B cell (primary cell): ENCODE results near the gene TSSK6. TPM values are rescaled to one million over a fixed set of nuclear protein-coding genes. Genes with fewer than 3 reads are reported as not detected.
A peak's percentile ranks its signal among the peaks of the same experiment; 100 is the strongest.

Experiments
- ATAC-seq: fragments of 200-7000 bp; cut with Tn5 transposase; one replicate; pipeline ENCODE4 v1.10.0; 2021; ENCODE audit warnings: low read depth, mild to moderate bottlenecking, moderate number of reproducible peaks, moderate library complexity
- CTCF ChIA-PET: fragments of 350-600 bp; sonication (Branson Sonifier 250); formaldehyde crosslinking; loops from one replicate; lab custom pipeline; 2021; ENCODE audit warnings: antibody characterized with exemption, inconsistent platforms; lab: Charles Lee
- POLR2A ChIA-PET: fragments of 350-600 bp; sonication (Branson Sonifier 250); formaldehyde crosslinking; loops from one replicate; lab custom pipeline; 2021; ENCODE audit warnings: antibody characterized with exemption; lab: Charles Lee
- DNase-seq: peaks from one replicate; pipeline ENCODE4 v3.0.0; 2013
- H2AFZ ChIP-seq: 2 replicates; pipeline ENCODE4 v1.6.1; 2012; ENCODE audit warnings: mild to moderate bottlenecking, low read depth, low read length; ENCODE audit not compliant: insufficient read depth, poor library complexity, severe bottlenecking
- H3K27ac ChIP-seq, 2 donors: 1 replicate in 1 of 2; 2 replicates in 1 of 2; pipeline ENCODE4 v1.5.1; 2012 to 2013; ENCODE audit warnings: low read length in 2 of 2, mild to moderate bottlenecking in 2 of 2, moderate library complexity in 1 of 2
- H3K27me3 ChIP-seq, 4 experiments: fragments of 200-600 bp in 1 of 4; sonication (generic) in 1 of 4; replicated peaks in 1 of 4; 1 replicate in 2 of 4; 2 replicates in 2 of 4; pipeline versions ENCODE4 v1.6.1 to v1.7.0; 2013 to 2016; ENCODE audit warnings: low read length in 3 of 4, mild to moderate bottlenecking in 2 of 4, mixed read lengths in 1 of 4, moderate library complexity in 1 of 4; ENCODE audit not compliant: insufficient read depth in 4 of 4, control insufficient read depth in 3 of 4; ENCODE audit errors: control extremely low read depth in 1 of 4
- H3K36me3 ChIP-seq, 2 experiments: replicated peaks in 1 of 2; 1 replicate in 1 of 2; 2 replicates in 1 of 2; pipeline versions ENCODE4 v1.6.1 to v1.7.1; 2013; ENCODE audit warnings: low read length in 1 of 2; ENCODE audit not compliant: insufficient read depth in 2 of 2, control insufficient read depth in 1 of 2; ENCODE audit errors: control extremely low read depth in 1 of 2, extremely low read depth in 1 of 2
- H3K4me1 ChIP-seq, 2 donors: fragments of 200-600 bp in 1 of 2; sonication (generic) in 1 of 2; 1 replicate in 1 of 2; 2 replicates in 1 of 2; pipeline versions ENCODE4 v1.5.1 to v1.6.1; 2013 to 2017; ENCODE audit warnings: low read length in 2 of 2; ENCODE audit not compliant: control insufficient read depth in 2 of 2, insufficient read depth in 2 of 2
- H3K4me2 ChIP-seq: replicated peaks from 2 replicates; pipeline ENCODE3; 2012; ENCODE audit warnings: mild to moderate bottlenecking, low read depth, low read length; ENCODE audit not compliant: poor library complexity, severe bottlenecking
- H3K4me3 ChIP-seq, 5 experiments: fragments of 200-600 bp in 1 of 5; sonication (generic) in 1 of 5; 1 replicate in 3 of 5; 2 replicates in 2 of 5; pipeline versions ENCODE4 v1.5.1 to v1.7.0; 2011 to 2016; ENCODE audit warnings: low read length in 4 of 5, mild to moderate bottlenecking in 4 of 5, low read depth in 2 of 5, control low read depth in 1 of 5, moderate library complexity in 1 of 5; ENCODE audit not compliant: insufficient read depth in 1 of 5; ENCODE audit errors: control extremely low read depth in 1 of 5, extremely low read depth in 1 of 5
- H3K79me2 ChIP-seq: fragments of 200-600 bp; sonication (generic); one replicate; pipeline ENCODE4 v1.6.0; 2016; ENCODE audit warnings: low read length; ENCODE audit not compliant: control insufficient read depth, insufficient read depth
- H3K9ac ChIP-seq: fragments of 200-600 bp; sonication (generic); 2 replicates; pipeline ENCODE4 v1.6.1; 2017; ENCODE audit warnings: mild to moderate bottlenecking, low read length, moderate library complexity
- H3K9me3 ChIP-seq, 3 donors: one replicate each; pipeline versions ENCODE4 v1.6.1 to v1.7.1; 2013; ENCODE audit warnings: low read length in 2 of 3; ENCODE audit not compliant: control insufficient read depth in 2 of 3, insufficient read depth in 1 of 3; ENCODE audit errors: control extremely low read depth in 1 of 3
- H4K20me1 ChIP-seq: 2 replicates; pipeline ENCODE4 v1.6.0; 2012; ENCODE audit warnings: mild to moderate bottlenecking, low read length; ENCODE audit not compliant: insufficient read depth, control insufficient read depth, poor library complexity, severe bottlenecking
- H3K27ac Mint-ChIP-seq: one replicate; pipeline ENCODE4 v1.8.0; 2021; ENCODE audit warnings: mixed read lengths
- H3K27me3 Mint-ChIP-seq: one replicate; pipeline ENCODE4 v1.8.0; 2021; ENCODE audit warnings: mixed read lengths
- H3K4me1 Mint-ChIP-seq: one replicate; pipeline ENCODE4 v1.8.0; 2021; ENCODE audit warnings: mixed read lengths
- H3K4me3 Mint-ChIP-seq: one replicate; pipeline ENCODE4 v1.8.0; 2021; ENCODE audit warnings: mixed read lengths
- H3K9me3 Mint-ChIP-seq: one replicate; pipeline ENCODE4 v1.8.0; 2022; ENCODE audit warnings: mixed read lengths; ENCODE audit not compliant: insufficient read depth
- EZH2 ChIP-seq: IDR thresholded peaks from 2 replicates; pipeline ENCODE4 v1.6.1; 2012; ENCODE audit warnings: borderline replicate concordance, low read depth, mild to moderate bottlenecking, moderate library complexity, low read length; ENCODE audit not compliant: insufficient read depth, poor library complexity, severe bottlenecking
- WGBS: methylation state at CpG from one replicate; pipeline ENCODE4 v1.1.5; 2013; ENCODE audit warnings: missing lambda C conversion rate; ENCODE audit not compliant: insufficient coverage; 5-methylcytosine and 5-hydroxymethylcytosine counted together
- intact Hi-C: fragments of 100-400 bp; cut with micrococcal nuclease; formaldehyde crosslinking; loops from one replicate; pipeline ENCODE4 v1.10.0; 2022
- polyA plus RNA-seq: library from polyadenylated mRNA; depleted of rRNA; stranded (reverse); fragments of >200 nt; gene quantifications from 2 replicates; pipeline ENCODE4 v1.2.3, GENCODE V29; 2012
- total RNA-seq, 2 donors: library from RNA; stranded (reverse); fragments of 120-200 nt in 1 of 2; gene quantifications; 1 replicate in 1 of 2; 2 replicates in 1 of 2; pipeline versions ENCODE4 v1.2.3 to v1.2.4, GENCODE V29; 2013 to 2022
- TF ChIP-seq, protein P1 (sequence below): fragments of 200-600 bp; IDR thresholded peaks from one replicate; pipeline ENCODE4 v1.8.0; 2022; ENCODE audit warnings: antibody characterized with exemption, mild to moderate bottlenecking

TSSK6 gene
- total and polyA plus RNA-seq, 2 donors (not counting 1 experiment from before 2014, with no cell fraction given) = 8.9 to 9.6 TPM

DNA sequence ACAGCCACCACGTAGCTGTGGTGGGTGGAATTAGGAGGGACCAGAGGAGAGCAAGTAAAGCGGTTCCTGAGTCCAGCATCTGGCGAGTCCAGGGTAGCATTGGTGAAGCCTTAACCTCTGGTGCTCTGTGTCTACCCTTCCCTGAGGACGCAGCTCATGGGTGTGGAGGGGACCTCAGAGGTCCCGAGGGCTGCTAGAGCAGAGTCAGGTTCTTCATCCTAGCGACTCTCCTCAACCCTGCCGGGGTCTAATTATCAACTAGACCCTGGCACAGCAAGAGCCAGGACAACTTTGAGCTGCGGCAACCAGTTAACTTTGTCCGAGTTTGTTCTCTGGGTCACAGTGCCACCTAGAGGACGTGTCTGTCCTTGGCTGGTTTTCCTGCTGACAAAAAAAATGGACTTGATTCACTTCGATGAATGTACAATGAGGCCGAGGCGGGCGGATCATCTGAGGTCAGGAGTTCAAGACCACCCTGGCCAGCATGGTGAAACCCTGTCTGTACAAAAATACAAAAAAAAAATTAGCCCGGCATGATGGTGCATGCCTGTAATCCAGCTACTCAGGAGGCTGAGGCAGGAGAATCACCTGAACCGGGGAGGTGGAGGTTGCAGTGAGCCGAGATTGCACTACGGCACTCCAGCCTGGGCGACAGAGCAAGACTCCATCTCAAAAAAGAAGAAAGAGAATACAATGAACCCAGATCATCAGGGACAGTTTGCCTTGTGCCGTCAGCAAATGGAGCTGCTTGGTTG lies 25.0 kb downstream of the TSSK6 start:
- Histone ChIP-seq H3K4me3 (no peak overlapping the region), H3K9me3 (no peaks in the 10 kb centered on the region), H3K79me2 (peaks cover 74% of the 10 kb centered on the region), H3K27me3 (no peaks in the 10 kb centered on the region), H3K4me1 (peaks cover 29 to 45% of the 10 kb centered on the region in 2 donors), H3K27ac (peak overlapping the region; percentile 79 to 81), H4K20me1 (peaks cover 7% of the 10 kb centered on the region), H3K9ac (no peak overlapping the region), H3K4me2 (peak overlapping the region; percentile 64), H3K36me3 (peaks cover 0 to 38% of the 10 kb centered on the region in 2 experiments), H2AFZ (peak overlapping the region; percentile 1)
- H3K27me3 Mint-ChIP-seq = no peaks in the 10 kb centered on the region
- peaks cover 48% of the 10 kb centered on the region for H3K4me1 Mint-ChIP-seq
- DNase-seq = peak; percentile 88
- no peaks in the 10 kb centered on the region for H3K9me3 Mint-ChIP-seq
- ATAC-seq = peak; percentile 54
- H3K27ac Mint-ChIP-seq = peak overlapping the region; percentile 98
- TF ChIP-seq EZH2 = no peak
- TF ChIP-seq, protein P1, sequence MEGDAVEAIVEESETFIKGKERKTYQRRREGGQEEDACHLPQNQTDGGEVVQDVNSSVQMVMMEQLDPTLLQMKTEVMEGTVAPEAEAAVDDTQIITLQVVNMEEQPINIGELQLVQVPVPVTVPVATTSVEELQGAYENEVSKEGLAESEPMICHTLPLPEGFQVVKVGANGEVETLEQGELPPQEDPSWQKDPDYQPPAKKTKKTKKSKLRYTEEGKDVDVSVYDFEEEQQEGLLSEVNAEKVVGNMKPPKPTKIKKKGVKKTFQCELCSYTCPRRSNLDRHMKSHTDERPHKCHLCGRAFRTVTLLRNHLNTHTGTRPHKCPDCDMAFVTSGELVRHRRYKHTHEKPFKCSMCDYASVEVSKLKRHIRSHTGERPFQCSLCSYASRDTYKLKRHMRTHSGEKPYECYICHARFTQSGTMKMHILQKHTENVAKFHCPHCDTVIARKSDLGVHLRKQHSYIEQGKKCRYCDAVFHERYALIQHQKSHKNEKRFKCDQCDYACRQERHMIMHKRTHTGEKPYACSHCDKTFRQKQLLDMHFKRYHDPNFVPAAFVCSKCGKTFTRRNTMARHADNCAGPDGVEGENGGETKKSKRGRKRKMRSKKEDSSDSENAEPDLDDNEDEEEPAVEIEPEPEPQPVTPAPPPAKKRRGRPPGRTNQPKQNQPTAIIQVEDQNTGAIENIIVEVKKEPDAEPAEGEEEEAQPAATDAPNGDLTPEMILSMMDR = peak; percentile 82
- H3K4me3 Mint-ChIP-seq = peak overlapping the region; percentile 16
- WGBS = 46% methylated on average over 15 of the region's 20 CpGs
- POLR2A ChIA-PET = interaction anchor here (0.5 to 3.0 kb wide), 10 partner anchors 21 to 424 kb away, joined by 3 to 13 read pairs (median 3); partner anchors contain the start of gene GATAD2A
- CTCF ChIA-PET = interaction anchor here (0.5 to 9.6 kb wide), 33 partner anchors 9 to 655 kb away, joined by 3 to 301 read pairs (median 5); partner anchors contain the start of genes GATAD2A, MEF2B, NDUFA13 and TSSK6
- intact Hi-C loops = loop anchor here (1.0 kb wide), 3 partner anchors 85 to 170 kb away; partner anchors contain the start of genes GATAD2A, MAU2 and SUGP1
